ENCODE measurements around the gene C1orf87.

GRCh38 chr1:59948990-59949389 is 124.6 kb downstream of the C1orf87 start:
- no peak for TF ChIP-seq POLR2A (IDR thresholded peaks at IDR 0.05)
- no peak for TF ChIP-seq CTCF (IDR thresholded peaks at IDR 0.05)
